OCI-LY1 (cell line): Measurements from ENCODE around the gene ABCA7.
A peak's percentile ranks its signal among the peaks of the same experiment; 100 is the strongest.

Experiments used
- H2AFZ ChIP-seq: fragments of 200-600 bp; sonication (generic), shearing (Covaris generic); 2 replicates; pipeline ENCODE4 v1.6.0; 2014; ENCODE audit warnings: antibody characterized with exemption, mild to moderate bottlenecking, low read length
- H3F3A ChIP-seq: fragments of 200-600 bp; sonication (generic), shearing (Covaris generic); 2 replicates; pipeline ENCODE4 v1.6.0; 2014; ENCODE audit warnings: mild to moderate bottlenecking, antibody characterized with exemption, low read length, moderate library complexity; ENCODE audit not compliant: insufficient read depth
- H3K27ac ChIP-seq: fragments of 200-600 bp; sonication (generic); 2 replicates; pipeline ENCODE4 v1.5.1; 2014; ENCODE audit warnings: low read length, mixed run types, mild to moderate bottlenecking, low read depth; ENCODE audit not compliant: poor library complexity, severe bottlenecking
- H3K27me3 ChIP-seq: fragments of 200-600 bp; sonication (generic); 2 replicates; pipeline ENCODE4 v1.6.0; 2014; ENCODE audit warnings: antibody characterized with exemption, mild to moderate bottlenecking, low read length, moderate library complexity; ENCODE audit not compliant: insufficient read depth
- H3K36me3 ChIP-seq: fragments of 200-600 bp; sonication (generic); 2 replicates; pipeline ENCODE4 v1.6.1; 2014; ENCODE audit warnings: mild to moderate bottlenecking, antibody characterized with exemption, low read length, moderate library complexity, mixed read lengths; ENCODE audit not compliant: insufficient read depth
- H3K4me1 ChIP-seq: fragments of 200-600 bp; sonication (generic); 2 replicates; pipeline ENCODE4 v1.5.1; 2014; ENCODE audit warnings: mild to moderate bottlenecking, low read length, moderate library complexity; ENCODE audit not compliant: insufficient read depth, severe bottlenecking
- H3K4me2 ChIP-seq: fragments of 200-600 bp; sonication (generic), shearing (Covaris generic); 2 replicates; pipeline ENCODE4 v1.6.1; 2014; ENCODE audit warnings: low read length
- H3K4me3 ChIP-seq: fragments of 200-600 bp; sonication (generic); 2 replicates; pipeline ENCODE4 v1.5.1; 2014; ENCODE audit warnings: low read length, low read depth, mild to moderate bottlenecking, mixed read lengths; ENCODE audit not compliant: poor library complexity, severe bottlenecking
- H3K79me2 ChIP-seq: fragments of 200-600 bp; shearing (Covaris generic); 2 replicates; pipeline ENCODE4 v1.6.1; 2016; ENCODE audit warnings: mixed run types, low read length, mixed read lengths; ENCODE audit not compliant: insufficient read depth
- H3K9ac ChIP-seq: fragments of 200-600 bp; sonication (generic), shearing (Covaris generic); 2 replicates; pipeline ENCODE4 v1.6.1; 2014; ENCODE audit warnings: mild to moderate bottlenecking, low read length, mixed read lengths
- H3K9me2 ChIP-seq: fragments of 200-600 bp; sonication (generic), shearing (Covaris generic); 2 replicates; pipeline ENCODE4 v1.6.1; 2014; ENCODE audit warnings: low read depth, mild to moderate bottlenecking, low read length, mixed read lengths
- H3K9me3 ChIP-seq: fragments of 200-600 bp; shearing (Covaris generic); 2 replicates; pipeline ENCODE4 v1.6.1; 2014; ENCODE audit warnings: low read length, mixed read lengths
- H4K20me1 ChIP-seq: fragments of 200-600 bp; sonication (generic), shearing (Covaris generic); 2 replicates; pipeline ENCODE4 v1.6.0; 2016; ENCODE audit warnings: mild to moderate bottlenecking, low read length; ENCODE audit not compliant: insufficient read depth
- CTCF ChIP-seq: fragments of 200-600 bp; sonication (generic), shearing (Covaris generic); IDR thresholded peaks from 2 replicates; pipeline ENCODE4 v1.5.1; 2017; ENCODE audit warnings: mild to moderate bottlenecking, antibody characterized with exemption, low read length, moderate library complexity, mixed read lengths
- EZH2 ChIP-seq: fragments of 200-600 bp; sonication (generic), shearing (Covaris generic); IDR thresholded peaks from 2 replicates; pipeline ENCODE4 v1.8.0; 2017; ENCODE audit warnings: borderline replicate concordance, mixed run types, mild to moderate bottlenecking, antibody characterized with exemption, low read length, moderate library complexity, mixed read lengths

ABCA7 gene

GRCh38 chr19:1073063-1073955 lies 33.4 kb downstream of the ABCA7 start:
- no peak overlapping the region for H3K4me2 ChIP-seq
- H3F3A ChIP-seq = no peaks in the 10 kb centered on the region
- H3K9me2 ChIP-seq = no peaks in the 10 kb centered on the region
- TF ChIP-seq CTCF (no peak), EZH2 (no peak)
- no peaks in the 10 kb centered on the region for H4K20me1 ChIP-seq
- H3K36me3 ChIP-seq = peaks cover 43% of the 10 kb centered on the region
- H3K9ac ChIP-seq = no peak overlapping the region
- no peaks in the 10 kb centered on the region for H3K79me2 ChIP-seq
- no peaks in the 10 kb centered on the region for H3K27me3 ChIP-seq
- no peak overlapping the region for H3K27ac ChIP-seq
- no peak overlapping the region for H3K4me3 ChIP-seq
- no peak overlapping the region for H2AFZ ChIP-seq
- H3K9me3 ChIP-seq = no peaks in the 10 kb centered on the region
- H3K4me1 ChIP-seq = peaks cover 54% of the 10 kb centered on the region

- peak overlapping the region; percentile 58 for H3K27ac ChIP-seq
Observed at GRCh38 chr19:1073956-1074517, 34.1 kb downstream of the ABCA7 start.

More at GRCh38 chr19:1073956-1074517, 34.1 kb downstream of the ABCA7 start:
- Histone ChIP-seq H3K36me3 (peaks cover 43% of the 10 kb centered on the region), H3F3A (no peaks in the 10 kb centered on the region), H3K27me3 (no peaks in the 10 kb centered on the region), H3K9ac (peak overlapping the region; percentile 31; the same call in 1 of the 2 replicates), H3K4me2 (peak overlapping the region; percentile 49; the same call in 1 of the 2 replicates), H3K4me3 (peak overlapping the region; percentile 29), H3K79me2 (no peaks in the 10 kb centered on the region), H3K4me1 (peaks cover 46% of the 10 kb centered on the region), H3K9me2 (no peaks in the 10 kb centered on the region), H4K20me1 (no peaks in the 10 kb centered on the region), H2AFZ (no peak overlapping the region), H3K9me3 (no peaks in the 10 kb centered on the region)
- no peak for TF ChIP-seq CTCF
- no peak for TF ChIP-seq EZH2
